ENCODE data around the gene GCNT2. TPM values are rescaled to one million over a fixed set of nuclear protein-coding genes. Genes with fewer than 3 reads are reported as not detected.

Gene GCNT2
- total RNA-seq, 1 experiment from 2014 or later: 51.2 TPM

GRCh38 chr6:10585209-10585845 is 64.2 kb downstream of the GCNT2 start (continued):
- no peak for TF ChIP-seq ZNF138 (CRISPR knock-in tag; conservative IDR thresholded peaks at IDR 0.05)
- TF ChIP-seq CBFB (CRISPR knock-in tag; IDR thresholded peaks at IDR 0.05; ENCODE audit: low read depth): no peak
- TF ChIP-seq ETV6 (CRISPR knock-in tag; IDR thresholded peaks at IDR 0.05): peak; percentile 49; the same call in 1 of the 2 replicates
- no peak for TF ChIP-seq PRDM15 (CRISPR knock-in tag; IDR thresholded peaks at IDR 0.05)
- peak; percentile 47; the same call in 1 of the 2 replicates for TF ChIP-seq ZBTB21 (CRISPR knock-in tag; IDR thresholded peaks at IDR 0.05; ENCODE audit: borderline replicate concordance)
- no peak for TF ChIP-seq GTF2I (CRISPR knock-in tag; conservative IDR thresholded peaks at IDR 0.05)
- no peak for TF ChIP-seq ZNF425 (CRISPR knock-in tag; conservative IDR thresholded peaks at IDR 0.05)
- TF ChIP-seq SP1 (CRISPR knock-in tag; conservative IDR thresholded peaks at IDR 0.05): peak; percentile 42; the same call in 1 of the 2 replicates
- TF ChIP-seq RORB (CRISPR knock-in tag; IDR thresholded peaks at IDR 0.05): no peak
- TF ChIP-seq ZNF121 (CRISPR knock-in tag; IDR thresholded peaks at IDR 0.05): no peak
- TF ChIP-seq FOXK1 (CRISPR knock-in tag; IDR thresholded peaks at IDR 0.05): 0 out of 2 replicates have a peak, but pooled peaks have one; percentile 35
- TF ChIP-seq ZNF423 (CRISPR knock-in tag; IDR thresholded peaks at IDR 0.05): no peak
- no peak for TF ChIP-seq MYBL2 (CRISPR knock-in tag; IDR thresholded peaks at IDR 0.05)
- TF ChIP-seq USF1 (CRISPR knock-in tag; IDR thresholded peaks at IDR 0.05): no peak
- TF ChIP-seq JAZF1 (CRISPR knock-in tag; IDR thresholded peaks at IDR 0.05): no peak
- no peak for TF ChIP-seq ATF2 (CRISPR knock-in tag; IDR thresholded peaks at IDR 0.05; ENCODE audit: borderline replicate concordance, low read depth)
- peak; percentile 89; the same call in 1 of the 2 replicates for TF ChIP-seq TEAD1 (CRISPR knock-in tag; IDR thresholded peaks at IDR 0.05)

- Mint-ChIP-seq H3K4me1 (peaks cover 57% of the 10 kb centered on the region), H3K27ac (peak overlapping the region; percentile 99), H3K4me3 (no peak overlapping the region), H3K27me3 (ENCODE audit: low read depth) (no peaks in the 10 kb centered on the region), H3K9me3 (no peaks in the 10 kb centered on the region), H3K36me3 (peaks cover 3% of the 10 kb centered on the region)
- ATAC-seq: no peak
- no peak for DNase-seq (ENCODE audit: low spot score)
- POLR2A ChIA-PET: interaction anchor here (2.1 kb wide), 1 partner anchor 31 kb away, joined by 15 read pairs; no protein-coding TSS in a partner anchor
- CTCF ChIA-PET: no interaction called here
- TF ChIP-seq ELF4 (CRISPR knock-in tag; IDR thresholded peaks at IDR 0.05; ENCODE audit: low read depth): no peak
- TF ChIP-seq CREM (CRISPR knock-in tag; IDR thresholded peaks at IDR 0.05): 0 out of 2 replicates have a peak, but pooled peaks have one; percentile 46
Measured at GRCh38 chr6:10586302-10586701, 65.2 kb downstream of the GCNT2 start.
